HEK293 (cell line): Measurements from ENCODE around the gene ANO1.

Experiments used
- CTCF ChIA-PET: fragments of 350-600 bp; formaldehyde crosslinking; extraction: SDS; loops from one replicate; lab custom pipeline; 2021; ENCODE audit warnings: antibody characterized with exemption; lab: Yijun Ruan, JAX
- POLR2A ChIA-PET: fragments of 300-600 bp; formaldehyde crosslinking; extraction: SDS; loops from one replicate; lab custom pipeline; 2020; ENCODE audit warnings: antibody characterized with exemption, inconsistent platforms; lab: Yijun Ruan, JAX
- H3K27ac ChIP-seq: fragments of 200-500 bp; sonication (Bioruptor generic); 2 replicates; pipeline ENCODE4 v1.5.1; 2014; ENCODE audit warnings: low read depth, low read length, control low read depth, inconsistent platforms; ENCODE audit errors: extremely low read depth
- H3K36me3 ChIP-seq, 2 experiments: fragments of 200-500 bp in 1 of 2; sonication (Bioruptor generic) in 1 of 2; 1 replicate in 1 of 2; 2 replicates in 1 of 2; pipeline ENCODE4 v1.5.1; 2014 to 2017; ENCODE audit warnings: inconsistent platforms in 2 of 2, low read length in 2 of 2; ENCODE audit not compliant: control insufficient read depth in 2 of 2, insufficient read depth in 1 of 2
- H3K4me1 ChIP-seq: fragments of 200-500 bp; sonication (Bioruptor generic); 2 replicates; pipeline ENCODE4 v1.5.1; 2014; ENCODE audit warnings: mild to moderate bottlenecking, low read length, inconsistent platforms; ENCODE audit not compliant: control insufficient read depth, insufficient read depth
- H3K4me3 ChIP-seq: 2 replicates; pipeline ENCODE4 v1.5.1; 2011; ENCODE audit warnings: low read depth, mild to moderate bottlenecking, control low read depth, low read length, moderate library complexity
- H3K9me3 ChIP-seq: fragments of 200-500 bp; sonication (Bioruptor generic); 2 replicates; pipeline ENCODE4 v1.5.1; 2014; ENCODE audit warnings: low read depth, low read length, inconsistent platforms; ENCODE audit not compliant: control insufficient read depth, insufficient read depth
- EGR2 ChIP-seq: fragments of 450-650 bp; formaldehyde crosslinking; IDR thresholded peaks from 2 replicates; pipeline ENCODE4 v1.5.1; 2016; ENCODE audit warnings: low read depth, missing biosample characterization, missing genetic modification characterization
- GLI4 ChIP-seq: fragments of 450-650 bp; formaldehyde crosslinking; IDR thresholded peaks from 2 replicates; pipeline ENCODE4 v1.5.1; 2016; ENCODE audit warnings: missing biosample characterization, missing genetic modification characterization
- HIC1 ChIP-seq: fragments of 450-650 bp; formaldehyde crosslinking; IDR thresholded peaks from 2 replicates; pipeline ENCODE4 v1.5.1; 2016; ENCODE audit warnings: missing biosample characterization, missing genetic modification characterization
- YY1 ChIP-seq: fragments of 450-650 bp; formaldehyde crosslinking; IDR thresholded peaks from 2 replicates; pipeline ENCODE4 v1.5.1; 2018; ENCODE audit warnings: missing biosample characterization, missing genetic modification characterization
- ZNF16 ChIP-seq: fragments of 450-650 bp; formaldehyde crosslinking; IDR thresholded peaks from 2 replicates; pipeline ENCODE4 v1.5.1; 2016; ENCODE audit warnings: low read depth, missing biosample characterization, missing genetic modification characterization
- ZNF19 ChIP-seq: fragments of 450-650 bp; formaldehyde crosslinking; IDR thresholded peaks from 2 replicates; pipeline ENCODE4; 2016; ENCODE audit warnings: missing biosample characterization, missing genetic modification characterization, low read depth
- ZNF221 ChIP-seq: fragments of 450-650 bp; formaldehyde crosslinking; IDR thresholded peaks from 2 replicates; pipeline ENCODE4 v1.5.1; 2017; ENCODE audit warnings: missing biosample characterization, missing genetic modification characterization, borderline replicate concordance
- ZNF518A ChIP-seq: fragments of 450-650 bp; formaldehyde crosslinking; conservative IDR thresholded peaks from 2 replicates; pipeline ENCODE4 v1.5.1; 2016; ENCODE audit warnings: low read depth, missing biosample characterization, missing genetic modification characterization
- ZNF629 ChIP-seq: fragments of 450-650 bp; formaldehyde crosslinking; IDR thresholded peaks from 2 replicates; pipeline ENCODE4 v1.5.1; 2017; ENCODE audit warnings: missing biosample characterization, missing genetic modification characterization
- ZNF645 ChIP-seq: fragments of 450-650 bp; formaldehyde crosslinking; IDR thresholded peaks from 2 replicates; pipeline ENCODE4; 2016; ENCODE audit warnings: missing biosample characterization, missing genetic modification characterization
- ZNF768 ChIP-seq: fragments of 450-650 bp; formaldehyde crosslinking; IDR thresholded peaks from 2 replicates; pipeline ENCODE4 v1.5.1; 2018; ENCODE audit warnings: missing biosample characterization, mild to moderate bottlenecking, missing genetic modification characterization
- ZSCAN18 ChIP-seq: fragments of 450-650 bp; formaldehyde crosslinking; IDR thresholded peaks from 2 replicates; pipeline ENCODE4 v1.5.1; 2016; ENCODE audit warnings: missing biosample characterization, missing genetic modification characterization
- TF ChIP-seq, protein P1 (sequence below): fragments of 450-650 bp; formaldehyde crosslinking; IDR thresholded peaks from 2 replicates; pipeline ENCODE4 v1.5.1; 2017; ENCODE audit warnings: missing biosample characterization, mild to moderate bottlenecking, missing genetic modification characterization, moderate library complexity
- TF ChIP-seq, protein P2 (sequence below): fragments of 450-650 bp; formaldehyde crosslinking; IDR thresholded peaks from 2 replicates; pipeline ENCODE4 v1.5.1; 2016; ENCODE audit warnings: missing biosample characterization, missing genetic modification characterization

ANO1 gene

GRCh38 chr11:70138403-70138802 is 60.3 kb downstream of the ANO1 start (continued):
- TF ChIP-seq, protein P1, sequence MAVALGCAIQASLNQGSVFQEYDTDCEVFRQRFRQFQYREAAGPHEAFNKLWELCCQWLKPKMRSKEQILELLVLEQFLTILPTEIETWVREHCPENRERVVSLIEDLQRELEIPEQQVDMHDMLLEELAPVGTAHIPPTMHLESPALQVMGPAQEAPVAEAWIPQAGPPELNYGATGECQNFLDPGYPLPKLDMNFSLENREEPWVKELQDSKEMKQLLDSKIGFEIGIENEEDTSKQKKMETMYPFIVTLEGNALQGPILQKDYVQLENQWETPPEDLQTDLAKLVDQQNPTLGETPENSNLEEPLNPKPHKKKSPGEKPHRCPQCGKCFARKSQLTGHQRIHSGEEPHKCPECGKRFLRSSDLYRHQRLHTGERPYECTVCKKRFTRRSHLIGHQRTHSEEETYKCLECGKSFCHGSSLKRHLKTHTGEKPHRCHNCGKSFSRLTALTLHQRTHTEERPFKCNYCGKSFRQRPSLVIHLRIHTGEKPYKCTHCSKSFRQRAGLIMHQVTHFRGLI (tag by site-specific recombination), result no peak
- TF ChIP-seq GLI4 (tag by site-specific recombination) (no peak), ZNF768 (tag by site-specific recombination) (no peak), ZSCAN18 (tag by site-specific recombination) (no peak), ZNF19 (tag by site-specific recombination) (no peak), YY1 (tag by site-specific recombination) (no peak), ZNF16 (tag by site-specific recombination) (no peak), ZNF518A (tag by site-specific recombination) (no peak)
- TF ChIP-seq, protein P2, sequence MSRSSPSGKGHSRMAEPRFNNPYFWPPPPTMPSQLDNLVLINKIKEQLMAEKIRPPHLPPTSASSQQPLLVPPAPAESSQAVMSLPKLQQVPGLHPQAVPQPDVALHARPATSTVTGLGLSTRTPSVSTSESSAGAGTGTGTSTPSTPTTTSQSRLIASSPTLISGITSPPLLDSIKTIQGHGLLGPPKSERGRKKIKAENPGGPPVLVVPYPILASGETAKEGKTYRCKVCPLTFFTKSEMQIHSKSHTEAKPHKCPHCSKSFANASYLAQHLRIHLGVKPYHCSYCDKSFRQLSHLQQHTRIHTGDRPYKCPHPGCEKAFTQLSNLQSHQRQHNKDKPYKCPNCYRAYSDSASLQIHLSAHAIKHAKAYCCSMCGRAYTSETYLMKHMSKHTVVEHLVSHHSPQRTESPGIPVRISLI (tag by site-specific recombination), result no peak

- POLR2A ChIA-PET, result no interaction called here
- Histone ChIP-seq H3K4me3 (no peak overlapping the region), H3K4me1 (no peaks in the 10 kb centered on the region), H3K27ac (no peak overlapping the region), H3K36me3 (no peaks in the 10 kb centered on the region), H3K9me3 (no peaks in the 10 kb centered on the region)
- TF ChIP-seq EGR2 (tag by site-specific recombination) (no peak), ZNF221 (no peak), ZNF645 (tag by site-specific recombination) (no peak), ZNF629 (tag by site-specific recombination) (no peak), HIC1 (no peak)
- CTCF ChIA-PET, result interaction anchor here (0.6 kb wide), 1 partner anchor 230 kb away, joined by 3 read pairs; no protein-coding TSS in a partner anchor
Observed at GRCh38 chr11:70139785-70140410, 61.8 kb downstream of the ANO1 start.
